ENCODE results near the gene SERPIND1. TPM values are rescaled to one million over a fixed set of nuclear protein-coding genes. Genes with fewer than 3 reads are reported as not detected.

The SERPIND1 gene
- total and polyA plus RNA-seq, 10 of the 15 experiments (the other 5 are each of a cell fraction or from before 2014, with no cell fraction given): 0.08 to 0.85 (median 0.38) TPM; not detected in 1

GRCh38 chr22:20785415-20785814 is 11.5 kb downstream of the SERPIND1 start:
- no peak overlapping the region for H3K4me2 ChIP-seq (ENCODE audit: control insufficient read depth, insufficient read depth)
- H2AFZ ChIP-seq (ENCODE audit: control insufficient read depth, low read depth, low read length): no peak overlapping the region
- no peak overlapping the region for H3K27ac ChIP-seq (ENCODE audit: control insufficient read depth, insufficient read depth)
- SMC1A ChIA-PET (ENCODE audit: uncharacterized antibody, unreplicated experiment): interaction anchor here (1.8 kb wide), 1 partner anchor 65 kb away, joined by 5 read pairs; no protein-coding TSS in a partner anchor
- no peak for DNase-seq (ENCODE audit: low read depth, low spot score)
- CTCF ChIA-PET: interaction anchor here (1.2 to 3.6 kb wide), 8 partner anchors 10 to 221 kb away, joined by 3 to 28 read pairs (median 10); partner anchors contain the start of gene SERPIND1
- H3K4me3 ChIP-seq: no peak overlapping the region
- intact Hi-C loops (cut with micrococcal nuclease; ENCODE audit: unreplicated experiment): no loop called here
- in situ Hi-C loops (cut with MboI): no loop called here
- no peak for FAIRE-seq
- H3K27me3 ChIP-seq (replicated peaks in 1 of 2; ENCODE audit: control insufficient read depth in 2 of 2, insufficient read depth in 2 of 2, low read length in 1 of 2): no peaks in the 10 kb centered on the region
- POLR2A ChIA-PET: interaction anchor here (1.1 kb wide), 1 partner anchor 34 kb away, joined by 3 read pairs; no protein-coding TSS in a partner anchor
- ATAC-seq: no peak
- peaks cover 3 to 12% of the 10 kb centered on the region in 2 experiments; a peak in 3 of 4 replicates for H3K36me3 ChIP-seq (ENCODE audit: control insufficient read depth in 2 of 2, insufficient read depth in 2 of 2, low read length in 1 of 2)
- BruUV-seq (replicated peaks): no TSS peak
- H3K79me2 ChIP-seq (ENCODE audit: control insufficient read depth, insufficient read depth, low read length): no peaks in the 10 kb centered on the region
- H3K9ac ChIP-seq (ENCODE audit: control insufficient read depth, insufficient read depth, low read length): no peak overlapping the region
- 72% methylated on average over 3 of the region's 3 CpGs for WGBS (ENCODE audit: insufficient coverage, insufficient replicate concordance, low lambda C conversion rate, missing lambda C conversion rate)
- no peaks in the 10 kb centered on the region for H3K9me3 ChIP-seq (replicated peaks; ENCODE audit: control insufficient read depth, insufficient read depth, low read length)
- RAD21 ChIA-PET (ENCODE audit: unreplicated experiment): interaction anchor here (1.2 to 3.8 kb wide), 4 partner anchors 27 to 131 kb away, joined by 3 to 27 read pairs (median 9); no protein-coding TSS in a partner anchor
- H3K4me1 ChIP-seq (ENCODE audit: control insufficient read depth, insufficient read depth, low read length): peaks cover 7% of the 10 kb centered on the region
- H4K20me1 ChIP-seq (ENCODE audit: control insufficient read depth, insufficient read depth): no peaks in the 10 kb centered on the region
- TF ChIP-seq ZZZ3 (IDR thresholded peaks at IDR 0.05; ENCODE audit: control insufficient read depth, insufficient read length, low read depth): no peak
- TF ChIP-seq HDAC6 (IDR thresholded peaks at IDR 0.05; ENCODE audit: unreplicated experiment): no peak
- no peak for TF ChIP-seq MLLT1 (IDR thresholded peaks at IDR 0.05)
- TF ChIP-seq NFIC (IDR thresholded peaks at IDR 0.05; ENCODE audit: low read depth, low read length): no peak
- TF ChIP-seq NBN (IDR thresholded peaks at IDR 0.05): no peak

GRCh38 chr22:20786048-20786447 is 12.1 kb downstream of the SERPIND1 start:
- H3K79me2 ChIP-seq (ENCODE audit: control insufficient read depth, insufficient read depth, low read length): no peaks in the 10 kb centered on the region
- H3K27me3 ChIP-seq (replicated peaks in 1 of 2; ENCODE audit: control insufficient read depth in 2 of 2, insufficient read depth in 2 of 2, low read length in 1 of 2): no peaks in the 10 kb centered on the region
- no peaks in the 10 kb centered on the region for H4K20me1 ChIP-seq (ENCODE audit: control insufficient read depth, insufficient read depth)
- SMC1A ChIA-PET (ENCODE audit: uncharacterized antibody, unreplicated experiment): no interaction called here
- 88% methylated on average over 8 of the region's 8 CpGs for WGBS (ENCODE audit: insufficient coverage, insufficient replicate concordance, low lambda C conversion rate, missing lambda C conversion rate)
- no peak overlapping the region for H2AFZ ChIP-seq (ENCODE audit: control insufficient read depth, low read depth, low read length)
- intact Hi-C loops (cut with micrococcal nuclease; ENCODE audit: unreplicated experiment) (no loop called here), in situ Hi-C loops (cut with MboI) (no loop called here)
- no TSS peak for BruUV-seq (replicated peaks)
- FAIRE-seq (no peak), ATAC-seq (no peak), DNase-seq (ENCODE audit: low read depth, low spot score) (no peak)
- peaks cover 3 to 15% of the 10 kb centered on the region in 2 experiments; a peak in 3 of 4 replicates for H3K36me3 ChIP-seq (ENCODE audit: control insufficient read depth in 2 of 2, insufficient read depth in 2 of 2, low read length in 1 of 2)
- RAD21 ChIA-PET (ENCODE audit: unreplicated experiment): interaction anchor here (0.6 kb wide), 1 partner anchor 1013 kb away, joined by 4 read pairs; no protein-coding TSS in a partner anchor
- no peaks in the 10 kb centered on the region for H3K9me3 ChIP-seq (replicated peaks; ENCODE audit: control insufficient read depth, insufficient read depth, low read length)
- no peak overlapping the region for H3K4me3 ChIP-seq
- H3K4me1 ChIP-seq (ENCODE audit: control insufficient read depth, insufficient read depth, low read length): peaks cover 7% of the 10 kb centered on the region
- POLR2A ChIA-PET: no interaction called here
- CTCF ChIA-PET: interaction anchor here (1.2 to 1.5 kb wide), 5 partner anchors 10 to 222 kb away, joined by 3 to 4 read pairs (median 3); no protein-coding TSS in a partner anchor
- H3K4me2 ChIP-seq (ENCODE audit: control insufficient read depth, insufficient read depth): no peak overlapping the region
- H3K27ac ChIP-seq (ENCODE audit: control insufficient read depth, insufficient read depth): no peak overlapping the region
- H3K9ac ChIP-seq (ENCODE audit: control insufficient read depth, insufficient read depth, low read length): no peak overlapping the region
- TF ChIP-seq SIN3A (IDR thresholded peaks at IDR 0.05; ENCODE audit: low read depth, low read length) (no peak), FOXM1 (IDR thresholded peaks at IDR 0.05; ENCODE audit: low read depth, low read length) (no peak), POLR2AphosphoS2 (IDR thresholded peaks at IDR 0.05; ENCODE audit: low read depth, low read length) (no peak), USF1 (IDR thresholded peaks at IDR 0.05; ENCODE audit: borderline replicate concordance, extremely low read length, insufficient read depth, low read depth, low read length) (no peak), CBX5 (IDR thresholded peaks at IDR 0.05; ENCODE audit: low read depth) (no peak), PBX3 (IDR thresholded peaks at IDR 0.05; ENCODE audit: insufficient replicate concordance, low read depth, low read length) (no peak), RFX5 (IDR thresholded peaks at IDR 0.05; ENCODE audit: low read depth, low read length) (no peak), GATAD2B (conservative IDR thresholded peaks at IDR 0.05; ENCODE audit: low read depth) (no peak)

All from GM12878 (cell line).